Activated CD4-positive, CD25-positive, alpha-beta regulatory T cell treated with anti-CD3 and anti-CD28 coated beads, Interleukin-2, amount 50 U/mL, for 72 hours (primary cell): ENCODE results near the gene C1orf105.
"Not testable (repeated sequence)": the region's sequence is repeated elsewhere in the genome, so short reads cannot be mapped to it uniquely, and the experiment has no call there.

ENCODE experiments used
- DNase-seq: peaks from one replicate; pipeline ENCODE4 v3.0.0; 2021

C1orf105 gene

DNA sequence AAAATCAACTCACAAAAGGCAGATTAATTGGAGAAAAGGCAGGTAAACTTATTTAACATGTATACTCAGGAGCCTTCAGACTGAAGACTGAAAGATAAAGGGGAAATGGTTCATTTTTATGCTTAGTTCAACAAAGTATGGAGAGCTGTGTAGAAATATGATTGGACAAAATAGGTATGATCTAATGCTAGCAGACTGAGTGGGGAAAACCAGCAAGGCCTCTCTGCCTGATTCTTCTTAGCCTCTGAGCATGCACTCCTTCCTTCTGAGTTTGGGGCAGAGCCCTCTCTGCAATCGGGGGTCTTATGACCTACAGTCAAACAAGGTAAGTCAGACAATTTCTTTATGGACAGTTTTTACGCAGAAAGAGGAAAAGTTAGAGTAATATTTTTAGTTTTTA, 73.7 kb downstream of the C1orf105 start:
- no peak for DNase-seq

GRCh38 chr1:172496127-172496526, 75.6 kb downstream of the C1orf105 start:
- not testable (repeated sequence) for DNase-seq

DNA sequence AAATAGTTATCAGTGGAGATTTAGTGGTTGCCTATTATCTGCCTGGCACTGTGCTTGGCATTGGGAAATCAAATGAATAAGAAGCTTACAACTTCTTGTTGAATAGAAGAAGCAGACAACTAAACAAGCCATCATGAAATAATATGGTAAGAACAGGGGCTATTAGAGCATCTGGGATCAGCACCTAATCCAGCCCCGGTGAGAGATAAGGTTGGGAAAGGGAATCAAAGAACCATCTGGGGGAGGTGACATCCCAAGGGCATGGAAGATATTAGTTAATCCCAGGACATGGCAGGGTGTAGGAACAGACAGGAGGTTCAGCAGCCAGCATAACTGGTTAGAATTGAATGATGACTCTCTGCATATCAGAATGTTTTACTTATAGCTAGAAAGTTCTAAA, 76.2 kb downstream of the C1orf105 start:
- DNase-seq, result no peak

- no peak for DNase-seq
Measured at GRCh38 chr1:172497230-172497629, 76.7 kb downstream of the C1orf105 start.

DNA sequence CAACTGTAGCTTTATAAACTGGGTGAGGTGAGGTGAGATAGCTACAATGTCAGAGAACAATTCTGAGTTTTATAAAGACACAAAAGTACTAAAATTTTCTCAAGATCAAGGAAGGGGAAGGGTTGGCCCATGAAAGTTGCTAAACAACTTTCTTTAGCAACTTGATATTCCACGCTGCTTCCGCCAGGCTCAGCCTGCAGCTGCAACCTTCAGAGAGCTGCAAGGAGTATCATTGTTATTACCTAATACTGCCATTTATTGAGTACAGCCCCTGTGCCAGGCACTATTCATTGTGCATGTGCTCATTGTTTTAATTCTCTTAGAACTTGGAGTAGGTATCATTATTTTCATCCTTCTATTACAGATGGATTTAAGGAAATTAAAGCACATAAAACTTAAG, 78.4 kb downstream of the C1orf105 start:
- no peak for DNase-seq

DNA sequence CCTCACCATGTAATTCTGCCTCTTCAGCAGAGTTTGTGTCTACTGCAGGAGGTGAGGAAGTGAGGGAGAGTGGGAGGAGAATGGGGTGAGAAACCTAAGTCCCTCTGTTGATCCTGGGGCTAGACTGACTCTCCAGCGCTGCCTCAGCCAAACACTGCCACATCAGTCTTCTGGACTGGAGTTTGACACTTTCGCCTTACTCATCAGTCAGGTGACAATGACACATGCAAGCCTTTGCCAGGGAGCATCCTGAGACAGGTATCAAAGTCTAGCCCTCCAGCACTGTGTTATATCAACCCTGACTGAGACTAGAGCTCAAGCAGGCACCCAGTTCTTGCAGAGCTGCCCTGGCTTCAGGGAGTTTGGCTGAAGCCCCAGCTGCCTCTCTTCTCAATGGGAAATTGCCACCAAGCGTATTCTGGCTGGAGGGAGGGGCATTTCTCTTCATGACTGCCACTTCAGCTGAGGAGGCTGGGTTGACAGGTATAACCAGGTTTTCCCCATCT, 79.2 kb downstream of the C1orf105 start:
- DNase-seq, result no peak

DNA sequence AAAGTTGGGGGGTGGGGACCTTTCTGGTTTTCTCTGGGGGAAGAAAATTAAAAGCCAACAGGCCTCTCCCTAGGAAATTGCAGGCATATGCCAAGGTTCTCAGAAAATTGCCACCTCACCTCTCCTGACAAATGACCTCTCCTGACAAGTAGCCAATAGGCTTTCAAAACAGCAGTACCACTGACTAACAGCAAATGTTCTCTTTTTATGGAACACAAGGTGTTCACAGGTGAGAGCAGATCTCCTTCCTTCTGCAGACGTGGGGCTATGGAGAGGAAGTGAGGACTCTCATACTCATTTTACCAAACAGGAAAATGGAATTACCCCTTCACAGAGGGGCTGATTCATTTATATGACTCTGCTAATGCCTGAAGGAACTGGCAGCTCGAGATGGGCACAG, 79.7 kb downstream of the C1orf105 start:
- DNase-seq, result no peak

DNA sequence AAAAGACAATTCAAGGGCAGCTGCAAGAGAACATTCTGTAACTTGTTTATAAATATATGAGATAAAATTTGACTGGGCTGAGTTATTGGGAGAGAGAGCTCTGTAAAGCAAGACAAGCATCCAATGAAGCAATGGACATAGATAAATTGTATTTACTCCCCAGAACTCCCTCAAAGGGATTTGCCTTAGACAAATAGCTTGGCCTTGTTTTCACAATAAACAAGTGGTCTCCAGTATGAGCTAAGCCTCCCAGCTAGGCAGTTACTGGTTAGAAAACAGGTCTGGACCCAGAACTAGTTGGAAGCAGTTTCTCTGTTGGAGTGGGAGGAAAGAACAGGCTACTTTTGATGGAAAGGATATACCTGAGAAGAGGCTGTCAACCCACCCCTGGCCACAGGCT, 87.3 kb downstream of the C1orf105 start:
- DNase-seq, result no peak

DNA sequence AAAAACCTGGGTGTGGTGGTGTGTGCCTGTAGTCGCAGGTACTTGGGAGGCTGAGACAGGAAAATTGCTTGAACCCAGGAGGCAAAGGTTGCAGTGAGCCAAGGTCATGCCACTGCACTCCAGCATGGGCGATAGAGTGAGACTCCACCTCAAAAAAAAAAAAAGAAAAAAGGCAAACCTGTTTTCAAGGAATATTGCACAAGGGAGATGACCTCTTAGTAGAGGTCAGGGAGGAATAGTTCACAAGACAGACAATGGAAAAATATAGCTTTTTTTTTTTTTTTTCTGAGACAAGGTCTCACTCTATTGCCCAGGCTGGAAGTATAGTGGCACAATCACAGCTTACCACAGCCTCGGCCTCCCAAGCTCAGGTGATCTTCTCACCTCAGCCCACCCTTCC, 90.0 kb downstream of the C1orf105 start:
- no peak for DNase-seq

DNA sequence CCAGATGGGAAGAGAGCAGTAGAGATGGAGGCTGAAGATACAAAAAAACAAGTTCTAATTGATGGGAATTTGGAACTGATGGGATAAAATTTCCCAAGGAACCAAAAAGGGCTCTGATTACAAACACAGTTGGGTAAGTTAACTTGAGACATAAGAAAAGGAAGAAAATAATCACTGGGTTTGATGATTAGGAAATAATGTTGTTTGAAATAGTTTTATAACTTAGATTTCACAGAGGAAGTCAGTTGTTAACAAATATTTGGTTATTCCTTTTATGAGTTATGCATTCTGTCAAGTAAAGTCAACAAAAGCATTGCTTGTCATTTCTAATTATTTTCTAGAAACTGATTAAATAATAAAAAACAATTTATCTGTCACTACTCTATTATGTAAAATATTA, 92.1 kb downstream of the C1orf105 start:
- no peak for DNase-seq

GRCh38 chr1:172513479-172513878, 93.0 kb downstream of the C1orf105 start:
- no peak for DNase-seq

GRCh38 chr1:172514108-172514507, 93.6 kb downstream of the C1orf105 start:
- no peak for DNase-seq

DNA sequence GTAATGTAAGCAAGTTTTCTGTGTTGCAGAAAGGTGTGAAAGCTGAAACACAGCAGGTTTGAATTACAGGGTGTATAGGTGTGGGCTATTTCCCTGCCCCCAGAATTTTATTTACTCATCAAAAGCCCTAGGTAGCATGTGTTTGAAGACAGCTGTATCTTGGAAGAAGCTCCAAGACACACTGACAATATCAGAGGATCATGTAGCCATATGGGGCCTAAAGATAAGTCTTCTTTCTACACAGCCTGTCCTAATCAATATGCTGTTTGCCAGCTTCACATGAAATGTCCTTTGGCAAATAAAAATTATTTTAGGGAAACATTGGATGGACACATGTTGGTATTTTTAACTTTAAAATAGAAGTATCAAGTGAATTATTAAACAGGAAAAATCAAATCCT, 95.0 kb downstream of the C1orf105 start:
- DNase-seq, result no peak

GRCh38 chr1:172515927-172516326, 95.4 kb downstream of the C1orf105 start:
- DNase-seq, result no peak

DNA sequence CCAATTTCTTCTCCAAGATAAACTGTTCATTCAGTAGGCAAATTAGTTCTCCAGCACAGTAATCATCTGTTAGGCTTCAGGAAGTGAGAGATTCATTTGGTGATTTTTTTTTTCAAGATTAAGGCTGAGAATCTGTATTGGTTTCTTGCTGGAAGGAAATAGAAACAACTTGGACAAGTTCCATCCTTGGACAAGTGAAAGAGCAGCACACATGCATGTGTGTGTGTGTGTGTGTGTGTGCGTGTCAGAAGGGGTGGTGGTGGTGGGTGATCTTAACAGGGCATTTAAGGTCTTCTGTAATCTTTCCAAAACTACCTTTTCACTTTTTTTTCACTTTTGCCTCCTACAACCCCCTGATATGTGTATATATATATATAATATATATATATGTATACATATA, 96.6 kb downstream of the C1orf105 start:
- DNase-seq, result no peak

DNA sequence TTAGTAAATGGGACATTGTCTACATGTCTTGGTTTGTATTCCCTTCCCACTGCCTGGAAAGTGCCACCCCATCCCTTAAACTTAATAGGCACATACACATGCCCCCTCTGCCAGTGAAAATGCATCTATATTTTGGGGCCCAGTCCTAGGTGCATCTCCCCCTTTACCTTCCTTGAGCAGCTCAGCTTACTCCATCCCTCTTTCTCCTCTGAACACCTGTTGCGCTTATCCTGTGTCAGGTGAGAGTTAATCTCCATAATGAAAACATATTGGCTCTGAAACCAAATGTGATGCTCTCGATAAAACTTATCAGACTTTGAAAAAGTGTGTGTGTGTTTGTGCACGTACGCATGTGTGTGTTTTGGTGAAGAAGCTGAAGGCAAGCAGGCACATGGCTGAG, 97.1 kb downstream of the C1orf105 start:
- no peak for DNase-seq
